Endodermal cell (in vitro differentiated cells): ENCODE measurements around the gene SLC26A2. TPM values are rescaled to one million over a fixed set of nuclear protein-coding genes. Genes with fewer than 3 reads are reported as not detected.

Experiments used
- DNase-seq: peaks from one replicate; pipeline ENCODE4 v3.0.0-alpha.2; 2017
- H3K27ac ChIP-seq: 2 replicates; pipeline ENCODE4 v1.5.1; 2013; ENCODE audit warnings: mild to moderate bottlenecking, low read depth, low read length, moderate library complexity
- H3K27me3 ChIP-seq: 2 replicates; pipeline ENCODE4 v1.6.1; 2013; ENCODE audit warnings: mild to moderate bottlenecking, low read length, moderate library complexity; ENCODE audit not compliant: insufficient read depth, control insufficient read depth, poor library complexity, severe bottlenecking
- H3K36me3 ChIP-seq: 2 replicates; pipeline ENCODE4 v1.7.0; 2013; ENCODE audit warnings: mild to moderate bottlenecking, low read length, moderate library complexity; ENCODE audit not compliant: control insufficient read depth, insufficient read depth
- H3K4me1 ChIP-seq: one replicate; pipeline ENCODE4 v1.7.0; 2013; ENCODE audit warnings: low read length; ENCODE audit not compliant: control insufficient read depth, insufficient read depth
- H3K4me3 ChIP-seq: 2 replicates; pipeline ENCODE4 v1.5.1; 2013; ENCODE audit warnings: mild to moderate bottlenecking, low read length, moderate library complexity
- H3K9ac ChIP-seq: 2 replicates; pipeline ENCODE4 v1.6.1; 2013; ENCODE audit warnings: mild to moderate bottlenecking, low read length, moderate library complexity; ENCODE audit not compliant: poor library complexity, severe bottlenecking; ENCODE audit errors: extremely low read depth
- H3K9me3 ChIP-seq: 2 replicates; pipeline ENCODE4 v1.6.1; 2013; ENCODE audit warnings: mild to moderate bottlenecking, low read length, moderate library complexity; ENCODE audit not compliant: control insufficient read depth
- H3K27ac Mint-ChIP-seq: 2 replicates; pipeline ENCODE4 v1.8.0; 2020; ENCODE audit warnings: mixed read lengths
- H3K27me3 Mint-ChIP-seq: 2 replicates; pipeline ENCODE4 v1.8.0; 2021; ENCODE audit warnings: mild to moderate bottlenecking, mixed read lengths; ENCODE audit not compliant: insufficient read depth
- H3K36me3 Mint-ChIP-seq: 2 replicates; pipeline ENCODE4 v1.8.0; 2020; ENCODE audit warnings: low read depth, mixed read lengths
- H3K4me1 Mint-ChIP-seq: 2 replicates; pipeline ENCODE4 v1.8.0; 2020; ENCODE audit warnings: mixed read lengths
- H3K4me3 Mint-ChIP-seq: 2 replicates; pipeline ENCODE4 v1.8.0; 2020; ENCODE audit warnings: mild to moderate bottlenecking, moderate library complexity, mixed read lengths
- H3K9me3 Mint-ChIP-seq: 2 replicates; pipeline ENCODE4 v1.8.0; 2020; ENCODE audit warnings: mild to moderate bottlenecking, mixed read lengths
- CTCF ChIP-seq: fragments of 200-600 bp; sonication (generic); conservative IDR thresholded peaks from 2 replicates; pipeline ENCODE4 v1.5.0; 2021; ENCODE audit warnings: antibody characterized with exemption, mild to moderate bottlenecking
- WGBS, 2 experiments: methylation state at CpG; one replicate each; pipeline versions ENCODE4 v1.1.5 to v1.1.7; 2013; ENCODE audit warnings: missing lambda C conversion rate in 2 of 2, mixed read lengths in 1 of 2; ENCODE audit not compliant: insufficient coverage in 1 of 2, insufficient read length in 1 of 2; 5-methylcytosine and 5-hydroxymethylcytosine counted together
- total RNA-seq, 2 donors: library from RNA; stranded (reverse); fragmentation: NEBNext Ultra II Directional in 1 of 2; extraction: Animal tissue kit (Norgen Biotek cat#: 25700) in 1 of 2; gene quantifications; 2 replicates in 1 of 2; 3 replicates in 1 of 2; pipeline ENCODE4 v1.2.1, GENCODE V29; 2021

Gene SLC26A2
- total RNA-seq, 2 donors from 2014 or later: 22.3 to 23.9 TPM

- Mint-ChIP-seq H3K4me3 (no peak overlapping the region), H3K9me3 (no peaks in the 10 kb centered on the region), H3K27ac (no peak overlapping the region), H3K36me3 (no peaks in the 10 kb centered on the region), H3K27me3 (no peaks in the 10 kb centered on the region), H3K4me1 (peaks cover 6% of the 10 kb centered on the region)
- H3K9ac ChIP-seq: no peak overlapping the region
- no peak for TF ChIP-seq CTCF
- no peak overlapping the region for H3K27ac ChIP-seq
- no peaks in the 10 kb centered on the region for H3K36me3 ChIP-seq
- no peaks in the 10 kb centered on the region for H3K27me3 ChIP-seq
- peaks cover 3% of the 10 kb centered on the region for H3K4me1 ChIP-seq
- WGBS, 2 experiments: 90 to 92% methylated on average over 2 to 5 of the region's 5 CpGs
- DNase-seq: no peak
- H3K9me3 ChIP-seq: no peaks in the 10 kb centered on the region
- H3K4me3 ChIP-seq: no peak overlapping the region
These were observed 36.1 kb upstream of the SLC26A2 start for GRCh38 chr5:149924486-149924885.

DNA sequence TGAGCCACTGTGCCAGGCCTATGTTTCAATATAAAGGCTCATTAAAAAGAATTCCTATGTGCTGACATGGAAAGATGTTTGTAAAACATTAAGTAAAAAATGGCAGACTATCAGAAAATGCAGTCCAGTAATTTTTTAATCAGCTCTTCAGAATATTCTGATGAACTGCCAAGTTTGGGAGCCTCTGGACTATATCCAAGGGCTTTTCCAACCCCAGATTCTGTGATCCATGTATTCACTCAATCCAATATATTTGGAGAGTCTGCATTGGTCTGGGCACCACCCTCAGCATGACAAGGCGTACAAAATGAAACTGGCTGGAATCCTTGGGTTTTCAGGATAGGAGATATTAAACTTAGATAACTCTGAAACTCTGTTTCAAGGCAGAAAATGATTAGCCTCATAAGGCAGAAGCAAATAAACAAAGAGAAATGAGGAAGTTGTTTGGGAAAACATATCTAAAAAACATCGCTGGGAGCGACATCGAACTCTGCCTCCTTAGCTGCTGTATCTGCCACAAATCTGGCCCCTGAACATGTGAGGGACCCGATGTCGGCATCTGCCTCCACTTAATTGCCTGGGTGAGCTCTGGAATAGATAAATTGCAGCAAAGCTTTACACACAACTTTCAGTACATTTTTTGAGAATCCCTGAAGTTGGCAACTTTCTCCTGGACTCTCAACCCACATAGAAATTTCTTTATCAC lies 30.4 kb upstream of the SLC26A2 start:
- Histone ChIP-seq H3K36me3 (no peaks in the 10 kb centered on the region), H3K27me3 (no peaks in the 10 kb centered on the region), H3K4me1 (no peaks in the 10 kb centered on the region), H3K27ac (no peak overlapping the region), H3K4me3 (no peak overlapping the region), H3K9ac (no peak overlapping the region), H3K9me3 (no peaks in the 10 kb centered on the region)
- Mint-ChIP-seq H3K27me3 (peaks cover 6% of the 10 kb centered on the region), H3K9me3 (no peaks in the 10 kb centered on the region), H3K27ac (no peak overlapping the region), H3K36me3 (no peaks in the 10 kb centered on the region), H3K4me3 (no peak overlapping the region), H3K4me1 (no peaks in the 10 kb centered on the region)
- TF ChIP-seq CTCF: no peak
- 94 to 96% methylated on average over 6 of the region's 6 CpGs for WGBS, 2 experiments
- DNase-seq: no peak

DNA sequence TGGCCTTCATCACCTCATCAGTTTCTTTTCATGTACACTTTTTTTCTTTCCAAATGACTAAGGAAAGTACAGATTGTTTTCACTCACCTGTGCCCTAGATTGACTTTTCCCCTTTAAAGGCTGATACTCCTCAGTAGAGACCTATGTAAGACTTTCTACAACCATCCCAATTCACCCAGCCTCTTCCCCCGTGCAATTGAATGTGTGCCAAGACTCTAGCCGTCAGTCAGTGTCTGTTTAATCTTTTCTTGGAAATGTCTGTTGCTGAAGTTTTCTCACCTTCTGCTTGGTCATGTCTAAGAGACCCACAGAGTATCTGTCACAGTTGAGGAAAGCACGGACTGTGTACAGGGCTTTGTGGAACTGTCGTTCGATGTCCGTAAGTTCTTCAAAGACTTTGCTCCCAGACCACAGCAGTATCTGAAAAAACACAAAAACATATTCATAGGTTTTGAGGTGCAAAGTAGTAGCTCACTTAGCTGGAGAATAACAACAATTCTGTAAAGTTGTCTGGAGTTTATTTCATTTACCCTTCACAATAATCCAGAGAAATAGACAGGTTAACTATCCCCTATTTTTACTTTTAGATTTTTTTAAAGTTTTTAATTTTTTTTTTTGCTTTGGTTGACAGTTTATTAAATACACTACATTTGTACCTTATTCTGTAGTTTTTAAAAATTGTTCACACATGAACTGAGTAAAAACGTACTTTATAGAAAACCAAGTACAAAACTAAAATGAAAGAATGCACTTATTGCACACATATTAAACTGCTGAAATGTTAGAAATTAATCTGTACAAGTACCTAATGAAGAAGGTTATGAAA lies 29.6 kb upstream of the SLC26A2 start:
- Histone ChIP-seq H3K9ac (no peak overlapping the region), H3K4me1 (no peaks in the 10 kb centered on the region), H3K36me3 (no peaks in the 10 kb centered on the region), H3K4me3 (no peak overlapping the region), H3K9me3 (no peaks in the 10 kb centered on the region), H3K27me3 (no peaks in the 10 kb centered on the region), H3K27ac (no peak overlapping the region)
- no peak for DNase-seq
- Mint-ChIP-seq H3K27me3 (peaks cover 6% of the 10 kb centered on the region), H3K9me3 (no peaks in the 10 kb centered on the region), H3K4me1 (no peaks in the 10 kb centered on the region), H3K36me3 (no peaks in the 10 kb centered on the region), H3K4me3 (no peak overlapping the region), H3K27ac (no peak overlapping the region)
- TF ChIP-seq CTCF: no peak
- whole genome bisulfite sequencing, 2 experiments: 90 to 94% methylated on average over 2 to 7 of the region's 7 CpGs
